ENCODE results near the gene KNG1. TPM values are rescaled to one million over a fixed set of nuclear protein-coding genes. Genes with fewer than 3 reads are reported as not detected.

The KNG1 gene
- total and polyA plus RNA-seq, 10 of the 15 experiments (the other 5 are each of a cell fraction or from before 2014, with no cell fraction given), result 0.21 TPM; not detected in 9

DNA sequence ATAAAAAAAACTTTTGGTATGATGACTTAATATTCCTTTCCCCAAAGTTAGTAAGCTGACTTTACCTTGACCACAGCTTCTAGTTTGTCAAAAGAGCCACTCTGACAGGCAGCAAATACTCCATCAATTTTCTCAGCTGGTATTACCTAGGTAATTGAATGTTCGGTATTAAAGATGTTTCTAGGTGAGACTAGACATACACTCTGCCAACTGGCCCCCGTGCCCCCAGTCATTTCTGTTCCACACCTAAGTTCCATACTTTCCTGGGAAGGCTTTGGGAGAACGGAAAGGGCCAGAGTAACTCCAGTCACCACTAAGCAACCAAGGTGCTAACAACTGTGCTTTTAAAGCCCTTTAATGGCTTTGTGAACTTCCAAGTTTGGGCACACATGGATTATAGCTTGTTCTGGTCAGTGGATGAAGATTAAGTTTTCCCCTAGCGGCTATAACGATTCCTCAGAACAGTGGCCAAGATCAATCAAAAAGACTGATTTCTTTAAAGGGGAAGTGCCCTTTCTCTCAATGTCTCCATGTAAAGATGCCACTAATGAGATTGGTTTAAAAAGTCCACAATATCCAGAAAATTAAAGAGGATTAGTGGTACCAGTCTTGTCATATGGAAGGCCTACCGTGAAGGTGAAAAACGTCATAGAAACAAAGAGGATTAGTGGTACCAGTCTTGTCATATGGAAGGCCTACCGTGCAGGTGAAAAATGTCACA is 73.3 kb downstream of the KNG1 start (continued):
- TF ChIP-seq, protein P1, sequence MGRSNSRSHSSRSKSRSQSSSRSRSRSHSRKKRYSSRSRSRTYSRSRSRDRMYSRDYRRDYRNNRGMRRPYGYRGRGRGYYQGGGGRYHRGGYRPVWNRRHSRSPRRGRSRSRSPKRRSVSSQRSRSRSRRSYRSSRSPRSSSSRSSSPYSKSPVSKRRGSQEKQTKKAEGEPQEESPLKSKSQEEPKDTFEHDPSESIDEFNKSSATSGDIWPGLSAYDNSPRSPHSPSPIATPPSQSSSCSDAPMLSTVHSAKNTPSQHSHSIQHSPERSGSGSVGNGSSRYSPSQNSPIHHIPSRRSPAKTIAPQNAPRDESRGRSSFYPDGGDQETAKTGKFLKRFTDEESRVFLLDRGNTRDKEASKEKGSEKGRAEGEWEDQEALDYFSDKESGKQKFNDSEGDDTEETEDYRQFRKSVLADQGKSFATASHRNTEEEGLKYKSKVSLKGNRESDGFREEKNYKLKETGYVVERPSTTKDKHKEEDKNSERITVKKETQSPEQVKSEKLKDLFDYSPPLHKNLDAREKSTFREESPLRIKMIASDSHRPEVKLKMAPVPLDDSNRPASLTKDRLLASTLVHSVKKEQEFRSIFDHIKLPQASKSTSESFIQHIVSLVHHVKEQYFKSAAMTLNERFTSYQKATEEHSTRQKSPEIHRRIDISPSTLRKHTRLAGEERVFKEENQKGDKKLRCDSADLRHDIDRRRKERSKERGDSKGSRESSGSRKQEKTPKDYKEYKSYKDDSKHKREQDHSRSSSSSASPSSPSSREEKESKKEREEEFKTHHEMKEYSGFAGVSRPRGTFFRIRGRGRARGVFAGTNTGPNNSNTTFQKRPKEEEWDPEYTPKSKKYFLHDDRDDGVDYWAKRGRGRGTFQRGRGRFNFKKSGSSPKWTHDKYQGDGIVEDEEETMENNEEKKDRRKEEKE (IDR thresholded peaks at IDR 0.05), result no peak
- TF ChIP-seq ASH2L (IDR thresholded peaks at IDR 0.05; ENCODE audit: borderline replicate concordance, low read depth), result no peak
- no peak for TF ChIP-seq SIX5 (IDR thresholded peaks at IDR 0.05; ENCODE audit: low read depth, low read length, severe bottlenecking)
- TF ChIP-seq YY1 (IDR thresholded peaks at IDR 0.05; ENCODE audit: low read depth, low read length), result peak; percentile 31; the same call in 1 of the 2 replicates
- TF ChIP-seq, protein P2, sequence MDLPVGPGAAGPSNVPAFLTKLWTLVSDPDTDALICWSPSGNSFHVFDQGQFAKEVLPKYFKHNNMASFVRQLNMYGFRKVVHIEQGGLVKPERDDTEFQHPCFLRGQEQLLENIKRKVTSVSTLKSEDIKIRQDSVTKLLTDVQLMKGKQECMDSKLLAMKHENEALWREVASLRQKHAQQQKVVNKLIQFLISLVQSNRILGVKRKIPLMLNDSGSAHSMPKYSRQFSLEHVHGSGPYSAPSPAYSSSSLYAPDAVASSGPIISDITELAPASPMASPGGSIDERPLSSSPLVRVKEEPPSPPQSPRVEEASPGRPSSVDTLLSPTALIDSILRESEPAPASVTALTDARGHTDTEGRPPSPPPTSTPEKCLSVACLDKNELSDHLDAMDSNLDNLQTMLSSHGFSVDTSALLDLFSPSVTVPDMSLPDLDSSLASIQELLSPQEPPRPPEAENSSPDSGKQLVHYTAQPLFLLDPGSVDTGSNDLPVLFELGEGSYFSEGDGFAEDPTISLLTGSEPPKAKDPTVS (IDR thresholded peaks at IDR 0.05; ENCODE audit: low read depth, low read length), result no peak
- TF ChIP-seq SPI1 (IDR thresholded peaks at IDR 0.05; ENCODE audit: borderline replicate concordance, insufficient read depth, low read depth, low read length), result peak; percentile 69
- TF ChIP-seq, protein P3, sequence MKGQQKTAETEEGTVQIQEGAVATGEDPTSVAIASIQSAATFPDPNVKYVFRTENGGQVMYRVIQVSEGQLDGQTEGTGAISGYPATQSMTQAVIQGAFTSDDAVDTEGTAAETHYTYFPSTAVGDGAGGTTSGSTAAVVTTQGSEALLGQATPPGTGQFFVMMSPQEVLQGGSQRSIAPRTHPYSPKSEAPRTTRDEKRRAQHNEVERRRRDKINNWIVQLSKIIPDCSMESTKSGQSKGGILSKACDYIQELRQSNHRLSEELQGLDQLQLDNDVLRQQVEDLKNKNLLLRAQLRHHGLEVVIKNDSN (IDR thresholded peaks at IDR 0.05; ENCODE audit: borderline replicate concordance, extremely low read length, insufficient read depth, low read depth, low read length), result no peak
- TF ChIP-seq SP1 (IDR thresholded peaks at IDR 0.05; ENCODE audit: low read depth, low read length), result no peak
- TF ChIP-seq RAD21 (IDR thresholded peaks at IDR 0.05; ENCODE audit: insufficient read depth, low read depth, low read length), result no peak
- no peak for TF ChIP-seq MTA2 (IDR thresholded peaks at IDR 0.05; ENCODE audit: low read depth)
- TF ChIP-seq SMARCA5 (IDR thresholded peaks at IDR 0.05), result no peak
- TF ChIP-seq BRCA1 (IDR thresholded peaks at IDR 0.05; ENCODE audit: low read depth, low read length), result no peak
- TF ChIP-seq ZSCAN29 (IDR thresholded peaks at IDR 0.05), result no peak
- TF ChIP-seq, protein P4, sequence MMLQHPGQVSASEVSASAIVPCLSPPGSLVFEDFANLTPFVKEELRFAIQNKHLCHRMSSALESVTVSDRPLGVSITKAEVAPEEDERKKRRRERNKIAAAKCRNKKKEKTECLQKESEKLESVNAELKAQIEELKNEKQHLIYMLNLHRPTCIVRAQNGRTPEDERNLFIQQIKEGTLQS (IDR thresholded peaks at IDR 0.05; ENCODE audit: borderline replicate concordance, extremely low read depth, low read depth, low read length), result no peak
- TF ChIP-seq NFYB (IDR thresholded peaks at IDR 0.05; ENCODE audit: insufficient read depth, low read depth, low read length), result no peak
- TF ChIP-seq ZNF622 (IDR thresholded peaks at IDR 0.05), result no peak
- TF ChIP-seq RFX5 (IDR thresholded peaks at IDR 0.05; ENCODE audit: low read depth, low read length), result no peak
- TF ChIP-seq EGR1 (IDR thresholded peaks at IDR 0.05; ENCODE audit: borderline replicate concordance in 1 of 2, low read depth in 2 of 2, low read length in 2 of 2), result no peak
- no peak for TF ChIP-seq KLF5 (IDR thresholded peaks at IDR 0.05; ENCODE audit: partially characterized antibody)
- TF ChIP-seq ESRRA (IDR thresholded peaks at IDR 0.05; ENCODE audit: low read length), result no peak
- TF ChIP-seq, protein P5, sequence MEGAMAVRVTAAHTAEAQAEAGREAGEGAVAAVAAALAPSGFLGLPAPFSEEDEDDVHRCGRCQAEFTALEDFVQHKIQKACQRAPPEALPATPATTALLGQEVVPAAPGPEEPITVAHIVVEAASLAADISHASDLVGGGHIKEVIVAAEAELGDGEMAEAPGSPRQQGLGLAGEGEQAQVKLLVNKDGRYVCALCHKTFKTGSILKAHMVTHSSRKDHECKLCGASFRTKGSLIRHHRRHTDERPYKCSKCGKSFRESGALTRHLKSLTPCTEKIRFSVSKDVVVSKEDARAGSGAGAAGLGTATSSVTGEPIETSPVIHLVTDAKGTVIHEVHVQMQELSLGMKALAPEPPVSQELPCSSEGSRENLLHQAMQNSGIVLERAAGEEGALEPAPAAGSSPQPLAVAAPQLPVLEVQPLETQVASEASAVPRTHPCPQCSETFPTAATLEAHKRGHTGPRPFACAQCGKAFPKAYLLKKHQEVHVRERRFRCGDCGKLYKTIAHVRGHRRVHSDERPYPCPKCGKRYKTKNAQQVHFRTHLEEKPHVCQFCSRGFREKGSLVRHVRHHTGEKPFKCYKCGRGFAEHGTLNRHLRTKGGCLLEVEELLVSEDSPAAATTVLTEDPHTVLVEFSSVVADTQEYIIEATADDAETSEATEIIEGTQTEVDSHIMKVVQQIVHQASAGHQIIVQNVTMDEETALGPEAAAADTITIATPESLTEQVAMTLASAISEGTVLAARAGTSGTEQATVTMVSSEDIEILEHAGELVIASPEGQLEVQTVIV (IDR thresholded peaks at IDR 0.05; ENCODE audit: borderline replicate concordance, partially characterized antibody), result no peak
- no peak for TF ChIP-seq BHLHE40 (IDR thresholded peaks at IDR 0.05; ENCODE audit: borderline replicate concordance in 1 of 2, low read depth in 2 of 2, low read length in 1 of 2)

All from GM12878 (cell line).